UCSD-AML1 (cell line): ENCODE measurements around the gene NXT2.
"Not testable (repeated sequence)": the region's sequence is repeated elsewhere in the genome, so short reads cannot be mapped to it uniquely, and the experiment has no call there.

Source experiments
- DNase-seq: peaks from one replicate; lab custom pipeline; 2025; ENCODE audit not compliant: unreplicated experiment; lab: John Stamatoyannopoulos, UW

NXT2 gene

DNA sequence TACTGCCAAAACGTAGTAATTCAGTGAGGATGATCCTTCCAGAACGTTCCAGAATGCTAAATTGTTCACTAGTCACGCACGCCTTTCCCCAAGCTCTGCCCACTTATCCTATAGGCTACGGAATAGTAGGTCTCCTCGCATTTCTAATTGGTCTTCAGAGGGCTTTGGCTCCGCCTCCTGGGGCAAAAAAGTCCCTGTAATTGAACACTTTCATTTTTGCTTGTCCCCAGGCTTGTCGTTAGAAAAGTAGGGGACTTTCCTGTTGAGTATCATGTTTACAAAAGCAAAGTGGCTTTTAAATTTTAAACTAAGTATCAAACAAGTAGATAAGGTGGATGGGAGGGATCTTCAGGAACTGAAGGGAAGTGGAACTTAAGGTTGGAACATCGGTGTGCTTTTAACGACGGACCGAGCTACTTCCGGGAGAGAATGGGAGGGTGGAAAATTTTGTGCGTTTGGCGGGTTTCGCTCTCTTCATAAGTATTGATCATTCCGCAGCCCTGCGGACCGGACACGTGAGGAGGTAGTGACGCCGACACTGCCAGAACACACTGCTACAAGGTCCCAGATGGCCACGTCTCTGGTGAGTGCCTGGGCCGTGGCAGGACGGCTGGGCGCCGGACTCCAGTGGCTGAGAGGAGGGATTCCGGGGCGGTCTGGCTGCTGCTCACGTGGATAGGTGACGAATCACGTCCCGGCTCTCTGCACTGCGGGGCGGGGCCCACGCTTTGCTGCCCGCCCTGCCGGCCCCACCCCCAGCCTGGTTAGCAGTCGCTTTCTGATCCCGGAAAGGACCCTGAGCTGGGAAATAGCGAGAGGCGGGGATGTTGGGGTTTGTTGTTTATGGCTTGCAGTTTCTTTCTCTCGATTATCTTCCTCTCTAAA, at the start of gene NXT2:
TSS of gene NXT2 (plus strand) at position 406 of the 885 bp plus-strand sequence. CDS start at position 569, 163 bp downstream.
- peak; percentile 86 for DNase-seq

DNA sequence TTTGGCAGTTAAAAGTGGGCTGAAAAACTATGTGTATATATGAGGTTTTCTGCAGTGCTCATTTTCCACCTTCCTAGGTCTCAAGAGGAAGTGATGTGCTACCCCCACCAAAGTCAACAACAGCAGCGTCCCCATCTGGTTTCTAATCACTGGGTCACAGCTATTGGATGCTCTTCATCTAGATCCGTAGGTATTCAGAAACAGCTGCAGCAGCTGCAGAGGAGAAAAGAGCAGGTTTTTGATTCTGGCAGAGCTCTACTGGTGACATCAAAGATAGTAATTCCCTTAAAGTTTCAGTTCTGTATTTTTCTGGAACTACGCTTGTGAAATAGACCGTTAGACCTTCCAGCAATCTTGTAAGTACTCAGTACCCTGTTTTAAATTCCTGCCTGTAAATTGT, 49.0 kb upstream of the NXT2 start:
- DNase-seq, result no peak

DNA sequence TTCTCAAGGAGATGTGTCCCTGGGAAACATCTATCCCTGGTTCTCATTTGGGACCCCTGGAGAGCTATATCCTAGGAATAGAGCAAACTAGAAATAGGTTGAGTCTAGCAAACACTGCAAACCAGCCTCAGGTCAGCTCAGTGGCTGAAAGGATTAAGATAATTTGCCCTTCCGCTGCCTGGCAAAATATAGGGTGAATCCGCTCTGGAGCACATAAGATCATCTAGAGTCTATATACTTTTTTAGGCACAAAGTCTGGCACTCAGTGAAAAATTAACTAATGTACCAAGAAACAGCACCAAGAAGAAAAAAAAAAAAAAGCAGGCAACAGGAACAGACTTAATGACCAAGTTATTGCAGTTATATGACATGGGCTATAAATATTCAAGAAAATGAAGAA, 47.5 kb upstream of the NXT2 start:
- DNase-seq, result no peak

DNA sequence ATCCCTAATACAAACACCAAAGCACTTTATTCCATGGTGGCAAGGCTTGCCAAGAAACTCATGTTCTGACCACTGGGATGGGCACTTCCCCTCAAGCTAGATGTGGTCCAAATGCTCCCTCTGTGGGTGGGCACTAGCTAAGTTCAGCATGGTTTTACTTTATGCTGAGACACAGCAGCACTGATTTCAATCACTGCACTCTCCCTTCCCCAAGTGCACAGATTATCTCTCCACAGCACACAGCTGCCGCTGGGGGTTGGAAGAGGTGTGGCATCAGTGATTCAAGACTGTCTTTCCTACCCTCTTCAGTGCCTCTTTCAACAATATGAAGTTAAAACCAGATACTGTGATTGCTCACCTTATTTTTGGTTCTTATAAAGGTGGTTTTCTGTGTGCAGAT, 38.2 kb upstream of the NXT2 start:
- no peak for DNase-seq

DNA sequence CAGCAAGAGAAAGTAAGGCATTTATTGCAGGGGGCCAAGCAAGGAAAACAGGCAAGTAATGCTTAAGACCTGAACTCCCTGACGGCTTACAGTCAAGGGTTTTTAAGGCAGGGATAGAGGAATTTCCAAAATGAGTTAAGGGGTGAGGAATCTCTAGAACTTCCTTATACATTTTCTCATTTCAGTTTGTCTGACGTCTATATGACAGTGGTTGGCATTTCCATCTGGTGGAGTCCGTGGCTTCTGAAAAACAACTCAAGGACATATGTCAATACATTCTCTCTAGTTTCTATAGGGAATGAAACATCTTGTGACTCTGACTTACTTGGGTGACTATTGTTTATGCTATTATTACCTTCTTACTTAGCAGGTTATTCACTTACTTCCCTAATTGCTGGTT, 35.5 kb upstream of the NXT2 start:
- DNase-seq, result no peak

DNA sequence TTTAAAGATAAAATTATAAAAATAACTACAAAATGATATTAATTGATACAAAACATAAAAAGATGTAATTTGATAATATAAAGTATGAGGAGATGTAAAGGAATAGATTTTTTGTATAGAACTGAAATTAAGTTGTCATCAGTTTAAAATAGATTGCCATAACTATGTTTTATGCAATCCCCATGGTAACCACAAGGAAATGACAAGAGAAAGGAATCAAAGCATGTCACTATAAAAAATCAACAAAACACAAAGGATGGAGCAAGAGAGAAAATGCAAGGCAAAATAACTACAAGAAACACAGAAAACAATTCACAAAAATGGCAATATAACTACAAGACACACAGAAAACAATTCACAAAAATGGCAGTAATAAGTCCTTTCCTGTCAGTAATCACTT, 27.7 kb upstream of the NXT2 start:
- no peak for DNase-seq

DNA sequence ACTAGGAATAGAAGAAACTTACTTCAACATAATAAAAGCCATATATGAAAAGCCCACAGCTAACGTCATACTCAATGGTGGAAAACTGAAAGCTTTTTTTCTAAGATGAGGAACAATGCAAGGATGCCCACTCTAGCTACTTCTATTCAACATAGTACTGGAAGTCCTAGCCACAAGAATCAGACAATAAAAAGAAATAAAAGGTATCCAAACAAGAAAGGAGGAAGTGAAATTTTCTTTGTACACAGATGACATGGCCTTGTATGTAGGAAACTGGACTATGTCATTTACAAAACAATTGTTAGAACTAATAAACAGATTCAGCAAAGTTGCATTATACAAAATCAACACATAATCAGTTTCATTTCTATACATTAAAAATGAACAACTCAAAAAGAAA, 25.5 kb upstream of the NXT2 start:
- no peak for DNase-seq

DNA sequence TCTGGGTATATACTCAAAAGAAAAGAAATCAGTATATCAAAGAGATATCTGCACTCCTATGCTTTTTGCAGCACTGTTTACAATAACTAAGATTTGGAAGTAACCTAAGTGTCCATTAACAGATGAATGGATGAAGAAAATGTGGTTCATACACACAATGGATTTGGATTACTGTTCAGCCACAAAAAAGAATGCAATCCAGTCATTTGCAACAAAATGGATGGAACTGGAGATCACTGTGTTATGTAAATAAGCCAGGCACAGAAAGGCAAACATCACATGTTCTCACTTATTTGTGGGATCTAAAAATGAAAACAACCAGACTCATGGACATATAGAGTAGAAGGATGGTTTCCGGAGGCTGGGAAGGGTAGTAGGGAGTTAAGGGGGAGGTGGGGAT, 17.6 kb upstream of the NXT2 start:
- no peak for DNase-seq

DNA sequence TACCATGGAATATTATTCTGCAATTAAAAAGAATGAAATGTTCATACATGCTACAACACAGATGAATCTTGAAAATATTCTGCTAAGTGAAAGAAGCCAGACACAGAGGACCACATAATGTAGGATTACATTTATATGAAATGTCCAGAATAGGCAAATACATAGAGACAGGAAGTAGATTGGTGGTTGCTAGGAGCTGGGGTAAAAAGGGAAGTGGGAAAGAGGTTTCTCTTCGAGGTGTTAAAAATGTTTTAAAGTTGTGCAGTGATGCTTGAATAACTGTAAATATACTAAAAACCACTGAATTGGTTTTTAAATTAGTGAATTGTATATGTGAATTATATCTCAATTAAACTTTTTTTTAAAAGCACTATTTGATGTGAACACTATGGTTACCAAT, 3.6 kb upstream of the NXT2 start:
- no peak for DNase-seq

DNA sequence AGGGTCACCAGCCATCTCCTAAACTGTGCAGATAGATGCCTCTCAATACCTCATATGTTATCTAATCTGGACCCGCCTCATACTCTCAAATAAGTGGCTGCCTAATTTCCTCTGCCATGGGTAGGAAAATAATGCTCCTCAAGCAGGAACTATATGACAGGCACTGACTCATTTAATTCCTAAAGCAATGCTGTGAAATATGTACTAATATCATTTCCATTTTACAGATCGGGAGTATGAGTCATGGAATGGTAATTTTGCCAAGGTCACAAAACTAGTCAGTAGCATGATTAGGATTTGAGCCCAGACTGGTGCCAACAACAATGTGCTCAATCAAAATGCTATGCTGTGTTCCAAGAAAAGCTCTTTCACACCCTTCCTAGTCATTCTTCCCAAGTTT, 3.0 kb upstream of the NXT2 start:
- no peak for DNase-seq

DNA sequence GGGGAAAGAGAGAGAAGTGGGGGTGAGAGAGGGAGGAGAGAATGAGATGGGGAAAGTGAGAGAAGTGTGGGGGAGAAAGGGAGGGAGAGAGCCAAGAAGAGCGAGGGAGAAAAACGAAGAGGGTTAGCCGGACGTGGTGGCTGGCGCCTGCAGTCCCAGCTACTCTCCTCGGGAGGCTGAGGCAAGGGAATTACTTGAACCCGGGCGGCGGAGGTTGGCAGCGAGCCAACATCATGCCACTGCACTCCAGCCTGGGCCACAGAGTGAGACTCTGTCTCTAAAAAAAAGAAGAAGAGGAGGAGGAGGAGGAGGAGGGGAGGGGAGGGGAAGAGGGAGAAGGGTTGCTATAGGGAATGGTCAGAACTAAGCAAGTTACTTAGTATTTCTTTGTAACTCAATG, 1.7 kb upstream of the NXT2 start:
- no peak for DNase-seq

DNA sequence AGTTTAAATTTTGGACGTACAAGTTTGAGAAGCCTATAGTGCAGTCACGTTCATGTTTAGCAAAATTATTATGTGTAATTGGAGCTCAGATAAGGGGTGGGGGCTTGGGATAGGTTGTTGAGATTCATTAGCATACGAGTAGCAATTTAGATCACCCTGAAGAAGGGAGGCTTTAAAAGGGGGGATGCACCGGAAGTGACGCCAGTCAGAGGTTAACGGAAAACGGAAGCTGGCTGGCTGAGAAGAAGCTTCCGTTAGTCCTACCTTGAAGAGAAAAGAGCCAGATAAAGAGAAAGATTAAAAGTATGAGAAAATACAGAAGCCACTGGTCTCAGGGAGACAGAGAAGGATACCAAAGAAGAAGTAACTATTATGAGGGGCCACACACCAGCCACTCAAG, 1.1 kb upstream of the NXT2 start:
- DNase-seq, result no peak

DNA sequence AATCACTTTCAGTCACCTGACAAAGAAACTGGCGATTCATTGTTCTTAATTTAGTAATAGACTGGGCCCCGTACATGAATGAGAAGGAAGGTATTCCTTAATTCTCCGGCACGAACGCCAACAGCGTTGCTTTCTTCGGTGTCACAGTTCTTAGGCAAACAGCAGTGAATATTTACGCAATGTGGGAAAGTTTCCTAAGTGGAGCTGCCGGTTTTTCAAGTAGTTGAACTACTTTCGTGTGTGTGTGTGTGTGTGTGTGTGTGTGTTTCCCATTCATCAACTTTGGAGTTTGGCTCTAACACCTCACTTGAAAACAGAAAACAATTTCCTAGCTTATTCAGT, 651 bp downstream of the NXT2 start:
- DNase-seq, result peak; percentile 36

DNA sequence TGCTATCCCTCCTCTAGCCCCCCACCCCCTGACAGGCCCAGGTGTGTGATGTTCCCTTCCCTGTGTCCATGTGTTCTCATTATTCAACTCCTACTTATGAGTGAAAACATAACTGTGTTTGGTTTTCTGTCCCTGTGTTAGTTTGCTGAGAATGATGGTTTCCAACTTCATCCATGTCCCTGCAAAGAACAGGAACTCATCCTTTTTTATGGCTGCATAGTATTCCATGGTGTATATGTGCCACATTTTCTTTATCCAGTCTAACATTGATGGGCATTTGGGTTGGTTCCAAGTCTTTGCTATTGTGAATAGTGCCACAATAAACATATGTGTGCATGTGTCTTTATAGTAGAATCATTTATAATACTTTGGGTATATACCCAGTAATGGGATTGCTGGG, 2.4 kb downstream of the NXT2 start:
- DNase-seq, result not testable (repeated sequence)

DNA sequence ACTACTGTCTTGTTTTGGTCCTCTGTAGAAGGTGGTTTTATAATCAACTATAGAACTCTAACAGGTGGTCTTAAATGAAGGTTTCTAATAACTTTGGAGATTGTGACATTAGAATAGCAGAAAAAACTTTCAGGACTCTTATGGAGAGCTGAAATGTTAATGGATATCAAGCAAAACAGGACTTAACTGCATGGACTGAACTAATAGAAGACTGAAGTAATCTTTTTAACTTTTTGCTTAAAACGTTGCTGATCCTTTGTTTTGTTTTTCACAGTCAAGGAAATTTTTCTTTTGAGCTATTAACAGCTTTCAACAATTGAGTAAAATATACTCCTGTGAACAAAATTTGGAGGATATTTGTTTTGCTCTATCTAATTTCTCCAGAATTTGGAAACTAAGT, 17.2 kb downstream of the NXT2 start:
- DNase-seq, result no peak

DNA sequence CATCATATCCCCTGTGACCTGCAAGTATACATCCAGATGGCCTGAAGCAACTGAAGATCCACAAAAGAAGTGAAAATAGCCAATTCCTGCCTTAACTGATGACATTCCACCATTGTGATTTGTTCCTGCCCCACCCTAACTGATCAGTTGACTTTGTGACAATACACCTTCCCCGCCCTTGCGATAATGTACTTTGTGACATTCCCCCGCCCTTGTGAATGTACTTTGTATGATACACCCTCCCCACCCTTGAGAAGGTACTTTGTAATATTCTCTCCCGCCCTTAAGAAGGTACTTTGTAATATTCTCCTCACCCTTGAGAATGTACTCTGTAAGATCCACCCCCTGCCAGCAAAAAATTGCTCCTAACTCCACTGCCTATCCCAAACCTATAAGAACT, 39.4 kb downstream of the NXT2 start:
- not testable (repeated sequence) for DNase-seq

DNA sequence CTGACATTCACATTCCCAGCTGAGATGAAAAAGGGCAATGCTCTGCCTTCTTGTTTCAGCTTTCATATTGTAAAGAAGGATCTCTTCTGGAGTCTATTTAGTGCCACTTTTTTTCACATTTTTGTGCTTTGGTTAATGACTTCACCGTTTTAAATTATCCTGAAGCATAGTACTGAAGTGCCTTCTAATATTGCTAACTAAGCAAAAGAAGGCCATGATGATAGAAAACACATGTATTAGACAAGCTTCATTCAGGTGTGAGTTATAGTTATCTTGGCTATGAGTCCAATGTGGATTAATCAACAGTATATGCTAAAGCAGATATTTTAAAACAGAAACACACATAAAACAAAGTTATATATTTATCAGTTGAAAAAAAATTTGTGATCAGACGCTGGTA, 40.4 kb downstream of the NXT2 start:
- no peak for DNase-seq

DNA sequence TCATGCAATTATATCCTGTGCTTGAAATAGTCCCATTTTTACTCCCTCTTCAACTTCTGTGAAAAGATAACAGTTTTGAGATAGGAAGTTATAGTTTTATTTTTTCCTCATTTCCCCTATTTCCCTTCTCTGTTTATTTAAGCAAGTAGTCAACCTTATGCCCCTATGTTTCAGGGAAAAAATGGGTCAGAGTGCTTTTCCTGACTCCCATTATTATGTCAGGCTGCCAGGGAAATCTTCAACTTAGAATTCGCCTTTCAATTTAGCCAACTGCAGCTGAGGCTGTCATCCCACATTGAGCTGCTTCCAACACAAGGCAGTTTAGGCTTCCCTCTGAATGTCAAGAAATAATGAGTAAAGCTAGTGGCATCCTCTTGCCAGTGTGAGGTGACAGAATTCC, 42.3 kb downstream of the NXT2 start:
- DNase-seq, result no peak

DNA sequence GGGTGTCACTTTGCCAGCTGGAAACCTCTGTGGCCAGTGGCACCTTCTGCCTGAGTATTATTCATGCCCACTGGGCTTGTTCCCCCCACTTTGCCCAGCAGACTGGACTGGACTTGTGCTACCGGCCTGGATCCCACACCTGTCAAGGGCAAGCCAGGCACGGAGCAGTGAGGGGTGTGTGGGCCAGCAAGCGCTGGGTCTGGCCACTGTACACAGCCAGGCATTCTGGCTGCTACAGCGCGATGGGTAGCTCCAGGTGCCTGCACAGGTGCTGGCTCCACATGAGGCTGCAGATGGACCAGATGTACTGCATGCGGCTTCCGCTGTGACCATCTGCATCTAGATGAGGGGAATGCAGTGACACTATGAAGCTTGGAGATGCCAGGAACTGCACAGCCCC, 48.8 kb downstream of the NXT2 start:
- no peak for DNase-seq

DNA sequence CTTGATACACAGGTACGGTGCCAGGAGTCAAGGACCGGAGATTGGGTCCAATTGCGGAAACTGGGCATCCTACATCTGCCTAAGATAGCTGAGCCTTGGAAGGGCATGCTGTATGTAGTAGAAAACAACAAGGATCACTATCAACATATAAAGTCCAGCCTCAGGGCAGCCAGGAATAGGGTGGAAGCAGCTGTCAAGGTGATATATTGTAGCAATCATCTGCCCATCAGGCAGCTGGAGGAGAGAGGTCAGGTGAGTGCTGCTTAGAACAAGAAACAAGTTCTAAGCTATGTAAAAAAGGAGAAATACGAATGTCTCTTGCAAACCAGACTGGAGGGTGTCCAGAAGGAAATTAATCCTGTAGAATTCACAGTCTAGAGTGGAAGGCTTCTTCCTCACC, 53.5 kb downstream of the NXT2 start:
- no peak for DNase-seq
